Measurements from ENCODE around the gene MBD3L2B.
"Not testable (repeated sequence)": the region's sequence is repeated elsewhere in the genome, so short reads cannot be mapped to it uniquely, and the experiment has no call there.

DNA sequence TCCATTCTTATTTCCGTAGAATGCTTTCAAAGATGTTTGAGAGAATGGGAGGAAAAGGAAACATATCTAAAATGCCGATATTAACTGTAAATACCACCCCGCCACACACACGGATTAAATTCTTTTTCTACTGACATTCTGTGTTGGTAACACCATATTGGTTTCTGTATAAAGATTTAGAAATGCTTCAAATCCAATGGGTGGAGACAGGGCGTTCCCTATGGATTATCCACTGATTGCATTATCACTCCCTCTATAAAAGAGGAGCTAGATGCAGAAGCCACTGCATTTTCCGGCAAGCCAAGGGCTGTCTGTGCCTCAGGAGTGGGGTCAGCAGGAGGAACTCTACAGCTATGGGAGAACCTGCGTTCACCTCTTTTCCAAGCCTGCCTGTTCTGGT, 27.8 kb upstream of the MBD3L2B start, which contains the start of gene MBD3L2:
- TF ChIP-seq ZNF274 (IDR thresholded peaks at IDR 0.05; ENCODE audit: low read depth, low read length); SUZ12 (IDR thresholded peaks at IDR 0.05; ENCODE audit: extremely low read depth, insufficient read depth, insufficient read length); YY1 (IDR thresholded peaks at IDR 0.05; ENCODE audit: insufficient read depth, insufficient read length): not testable (repeated sequence)
